ENCODE data around the gene KRTAP10-2. TPM values are rescaled to one million over a fixed set of nuclear protein-coding genes. Genes with fewer than 3 reads are reported as not detected.

Gene KRTAP10-2
- total and polyA plus RNA-seq, 3 donors from 2014 or later: not detected

DNA sequence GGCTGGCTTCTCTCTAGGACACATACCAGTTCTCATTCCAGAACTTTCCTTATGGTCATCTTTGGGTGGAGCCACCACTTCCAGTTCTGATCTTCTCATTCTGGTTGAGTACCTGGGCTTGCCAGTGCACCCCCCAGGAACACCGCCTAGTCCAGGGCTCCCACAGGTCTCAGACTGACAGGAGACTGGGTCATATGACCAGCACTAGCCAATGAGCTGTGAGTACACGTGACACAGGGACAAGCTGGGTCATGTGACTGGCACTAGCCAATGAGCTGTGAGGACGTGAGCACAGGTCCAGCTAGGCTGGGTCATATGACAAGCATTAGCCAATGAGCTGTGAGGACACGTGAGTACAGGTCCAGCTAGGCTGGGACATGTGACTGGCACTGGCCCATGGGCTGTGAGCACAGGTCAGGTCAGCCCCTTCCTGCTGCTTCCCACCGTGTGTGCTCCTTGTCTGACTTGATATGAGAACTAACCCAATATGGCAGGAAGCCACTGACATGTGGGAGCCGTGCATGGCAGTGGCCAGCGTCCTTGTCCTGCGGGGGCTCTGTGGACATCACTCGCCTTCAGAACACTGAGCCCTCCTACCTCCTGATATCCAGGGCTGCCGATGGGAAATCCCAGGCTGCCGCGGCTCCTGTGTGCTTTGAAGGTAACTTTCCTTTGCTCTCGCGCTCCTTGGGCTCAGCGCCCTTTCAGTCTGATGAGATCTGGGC, 34.0 kb downstream of the KRTAP10-2 start:
- WGBS, 2 donors: 55 to 64% methylated on average over 14 to 15 of the region's 15 CpGs
- H3K9me3 ChIP-seq: no peaks in the 10 kb centered on the region
- intact Hi-C loops (cut with DNase I; ENCODE audit: low total_unique reads): loop anchor here (10.0 kb wide), 1 partner anchor 277 kb away; no protein-coding TSS in a partner anchor
- no peaks in the 10 kb centered on the region for H3K27me3 ChIP-seq
- no peaks in the 10 kb centered on the region for H3K4me1 ChIP-seq
- H3K4me3 ChIP-seq: peak overlapping the region in 1 of 2 donors; percentile 3
- no peaks in the 10 kb centered on the region for H3K36me3 ChIP-seq (ENCODE audit: low read depth, missing control alignments)
- DNase-seq: peak; percentile 97
- no peak overlapping the region for H3K27ac ChIP-seq
- TF ChIP-seq, protein P1, sequence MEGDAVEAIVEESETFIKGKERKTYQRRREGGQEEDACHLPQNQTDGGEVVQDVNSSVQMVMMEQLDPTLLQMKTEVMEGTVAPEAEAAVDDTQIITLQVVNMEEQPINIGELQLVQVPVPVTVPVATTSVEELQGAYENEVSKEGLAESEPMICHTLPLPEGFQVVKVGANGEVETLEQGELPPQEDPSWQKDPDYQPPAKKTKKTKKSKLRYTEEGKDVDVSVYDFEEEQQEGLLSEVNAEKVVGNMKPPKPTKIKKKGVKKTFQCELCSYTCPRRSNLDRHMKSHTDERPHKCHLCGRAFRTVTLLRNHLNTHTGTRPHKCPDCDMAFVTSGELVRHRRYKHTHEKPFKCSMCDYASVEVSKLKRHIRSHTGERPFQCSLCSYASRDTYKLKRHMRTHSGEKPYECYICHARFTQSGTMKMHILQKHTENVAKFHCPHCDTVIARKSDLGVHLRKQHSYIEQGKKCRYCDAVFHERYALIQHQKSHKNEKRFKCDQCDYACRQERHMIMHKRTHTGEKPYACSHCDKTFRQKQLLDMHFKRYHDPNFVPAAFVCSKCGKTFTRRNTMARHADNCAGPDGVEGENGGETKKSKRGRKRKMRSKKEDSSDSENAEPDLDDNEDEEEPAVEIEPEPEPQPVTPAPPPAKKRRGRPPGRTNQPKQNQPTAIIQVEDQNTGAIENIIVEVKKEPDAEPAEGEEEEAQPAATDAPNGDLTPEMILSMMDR (IDR thresholded peaks at IDR 0.05): no peak
- TF ChIP-seq POLR2A (IDR thresholded peaks at IDR 0.05): no peak

GRCh38 chr21:44516828-44517174, 34.5 kb downstream of the KRTAP10-2 start:
- TF ChIP-seq, protein P1 (IDR thresholded peaks at IDR 0.05): no peak
- no peak for TF ChIP-seq POLR2A (IDR thresholded peaks at IDR 0.05)
- H3K27ac ChIP-seq: no peak overlapping the region
- H3K27me3 ChIP-seq: no peaks in the 10 kb centered on the region
- no peak overlapping the region for H3K4me3 ChIP-seq
- H3K9me3 ChIP-seq: no peaks in the 10 kb centered on the region
- intact Hi-C loops (cut with DNase I; ENCODE audit: low total_unique reads): loop anchor here (10.0 kb wide), 1 partner anchor 278 kb away; no protein-coding TSS in a partner anchor
- WGBS, 2 donors: 74 to 76% methylated on average over 10 of the region's 10 CpGs
- no peaks in the 10 kb centered on the region for H3K36me3 ChIP-seq (ENCODE audit: low read depth, missing control alignments)
- no peaks in the 10 kb centered on the region for H3K4me1 ChIP-seq
- DNase-seq: no peak

GRCh38 chr21:44516342-44516741, 35.0 kb downstream of the KRTAP10-2 start:
- Histone ChIP-seq H3K4me1 (no peaks in the 10 kb centered on the region), H3K36me3 (ENCODE audit: low read depth, missing control alignments) (no peaks in the 10 kb centered on the region), H3K27ac (no peak overlapping the region), H3K9me3 (no peaks in the 10 kb centered on the region), H3K27me3 (no peaks in the 10 kb centered on the region), H3K4me3 (no peak overlapping the region)
- intact Hi-C loops (cut with DNase I; ENCODE audit: low total_unique reads): loop anchor here (10.0 kb wide), 1 partner anchor 278 kb away; no protein-coding TSS in a partner anchor
- 86 to 88% methylated on average over 13 of the region's 13 CpGs for WGBS, 2 donors
- no peak for DNase-seq
- no peak for TF ChIP-seq POLR2A (IDR thresholded peaks at IDR 0.05)
- TF ChIP-seq, protein P1 (IDR thresholded peaks at IDR 0.05): no peak

- no peaks in the 10 kb centered on the region for H3K9me3 ChIP-seq
- H3K27me3 ChIP-seq: no peaks in the 10 kb centered on the region
- TF ChIP-seq POLR2A (IDR thresholded peaks at IDR 0.05): no peak
- TF ChIP-seq, protein P1 (IDR thresholded peaks at IDR 0.05): no peak
- intact Hi-C loops (cut with DNase I; ENCODE audit: low total_unique reads): loop anchor here (10.0 kb wide), 1 partner anchor 279 kb away; no protein-coding TSS in a partner anchor
- no peak for DNase-seq
- H3K4me1 ChIP-seq: no peaks in the 10 kb centered on the region
- no peaks in the 10 kb centered on the region for H3K36me3 ChIP-seq (ENCODE audit: low read depth, missing control alignments)
- 88 to 90% methylated on average over 21 to 32 of the region's 32 CpGs for WGBS, 2 donors
- no peak overlapping the region for H3K4me3 ChIP-seq
- H3K27ac ChIP-seq: no peak overlapping the region
These were observed 35.7 kb downstream of the KRTAP10-2 start for GRCh38 chr21:44515359-44516165.
